ENCODE measurements around the gene TRIM64. TPM values are rescaled to one million over a fixed set of nuclear protein-coding genes. Genes with fewer than 3 reads are reported as not detected.
"Not testable (repeated sequence)": the region's sequence is repeated elsewhere in the genome, so short reads cannot be mapped to it uniquely, and the experiment has no call there.

Gene TRIM64, protein sequence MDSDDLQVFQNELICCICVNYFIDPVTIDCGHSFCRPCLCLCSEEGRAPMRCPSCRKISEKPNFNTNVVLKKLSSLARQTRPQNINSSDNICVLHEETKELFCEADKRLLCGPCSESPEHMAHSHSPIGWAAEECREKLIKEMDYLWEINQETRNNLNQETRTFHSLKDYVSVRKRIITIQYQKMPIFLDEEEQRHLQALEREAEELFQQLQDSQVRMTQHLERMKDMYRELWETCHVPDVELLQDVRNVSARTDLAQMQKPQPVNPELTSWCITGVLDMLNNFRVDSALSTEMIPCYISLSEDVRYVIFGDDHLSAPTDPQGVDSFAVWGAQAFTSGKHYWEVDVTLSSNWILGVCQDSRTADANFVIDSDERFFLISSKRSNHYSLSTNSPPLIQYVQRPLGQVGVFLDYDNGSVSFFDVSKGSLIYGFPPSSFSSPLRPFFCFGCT
- total RNA-seq = not detected in 2 replicates

DNA sequence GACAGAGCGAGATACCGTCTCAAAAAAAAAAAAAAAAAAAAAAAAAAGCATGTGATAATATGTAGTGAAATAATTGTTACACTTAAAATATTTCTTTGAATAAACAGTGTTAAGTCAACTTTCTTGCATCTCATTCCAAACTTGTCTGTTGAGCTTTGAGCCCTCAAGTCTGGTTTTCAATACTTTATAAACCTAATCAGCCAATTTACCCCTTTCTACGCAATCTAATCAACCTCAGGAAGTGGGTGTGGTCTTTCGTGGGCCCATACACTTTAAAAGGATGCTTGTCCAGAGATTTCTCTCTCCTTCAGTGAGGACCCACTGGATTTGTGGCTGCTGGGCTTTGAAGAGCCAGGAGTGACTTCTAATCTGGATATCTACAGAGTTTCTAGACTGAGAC, at the start of gene TRIM64:
TRIM64 (plus strand) TSS at position 301 of the 400 bp plus-strand sequence. CDS start 2,467 bp downstream, outside the sequence.
- H3K27ac Mint-ChIP-seq; H3K36me3 Mint-ChIP-seq (ENCODE audit: low read depth); H3K4me3 Mint-ChIP-seq; H3K9me3 Mint-ChIP-seq; DNase-seq; intact Hi-C loops (cut with micrococcal nuclease); H3K4me1 Mint-ChIP-seq; H3K27me3 Mint-ChIP-seq: not testable (repeated sequence)

DNA sequence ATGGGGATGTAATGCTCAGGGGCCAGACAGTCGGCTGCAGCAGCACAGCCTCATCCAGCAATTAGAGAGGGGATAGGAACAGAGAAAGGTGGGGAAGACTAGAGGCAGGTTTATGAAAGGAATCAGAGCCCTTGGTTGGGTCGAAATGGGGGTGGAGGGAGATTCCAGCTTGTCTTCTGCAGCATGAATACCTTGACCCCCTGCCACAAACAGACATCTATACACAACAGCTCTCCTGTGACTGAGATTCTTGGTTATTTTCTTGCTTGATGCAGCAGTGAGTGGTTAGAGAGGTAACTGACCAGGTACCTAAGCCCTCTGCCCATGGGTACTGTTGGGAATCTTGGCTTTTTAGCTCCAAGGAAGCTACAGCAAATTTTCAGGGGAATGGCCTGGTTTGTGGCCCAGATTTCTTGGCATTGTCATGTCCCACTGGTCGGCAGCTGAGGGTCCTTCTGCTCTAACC, 43.6 kb upstream of the TRIM64 start, which contains the start of gene TRIM49D1:
TRIM49D1 (minus strand) TSS at position 51 of the 466 bp plus-strand sequence. CDS start 4,535 bp downstream, outside the sequence.
- Mint-ChIP-seq H3K27ac (no peak within 1 kb of the TSS), H3K4me3 (no peak within 1 kb of the TSS), H3K27me3 (no peaks in the 10 kb centered on the region), H3K9me3 (no peaks in the 10 kb centered on the region), H3K4me1 (no peaks in the 10 kb centered on the region), H3K36me3 (ENCODE audit: low read depth) (no peaks in the 10 kb centered on the region)
- no peak for DNase-seq
- intact Hi-C loops (cut with micrococcal nuclease) = no loop called here

DNA sequence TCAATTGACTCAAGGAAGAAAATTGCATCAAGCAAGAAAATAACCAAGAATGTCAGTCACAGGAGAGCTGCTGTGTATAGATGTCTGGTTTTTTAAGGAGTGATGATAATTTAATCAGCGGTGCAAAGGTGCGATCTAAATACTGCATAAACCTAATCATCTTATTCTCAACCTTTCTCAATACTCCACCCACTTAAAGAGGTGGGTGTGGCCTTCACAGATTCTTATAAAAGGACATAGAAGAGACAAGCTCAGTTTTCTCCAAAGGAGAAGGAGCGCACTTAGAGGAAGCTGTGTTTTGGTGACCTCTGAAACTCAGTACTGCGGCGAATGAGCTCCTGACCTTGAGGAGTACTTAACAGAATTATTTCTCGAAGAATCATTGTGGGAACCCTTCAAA, 42.1 kb upstream of the TRIM64 start, which contains the start of gene TRIM49D2:
TRIM49D2 (plus strand) TSS at position 301 of the 400 bp plus-strand sequence. CDS start 2,698 bp downstream, outside the sequence.
- intact Hi-C loops (cut with micrococcal nuclease); H3K9me3 Mint-ChIP-seq; H3K27ac Mint-ChIP-seq; H3K4me3 Mint-ChIP-seq; H3K4me1 Mint-ChIP-seq; DNase-seq; H3K27me3 Mint-ChIP-seq; H3K36me3 Mint-ChIP-seq (ENCODE audit: low read depth): not testable (repeated sequence)

DNA sequence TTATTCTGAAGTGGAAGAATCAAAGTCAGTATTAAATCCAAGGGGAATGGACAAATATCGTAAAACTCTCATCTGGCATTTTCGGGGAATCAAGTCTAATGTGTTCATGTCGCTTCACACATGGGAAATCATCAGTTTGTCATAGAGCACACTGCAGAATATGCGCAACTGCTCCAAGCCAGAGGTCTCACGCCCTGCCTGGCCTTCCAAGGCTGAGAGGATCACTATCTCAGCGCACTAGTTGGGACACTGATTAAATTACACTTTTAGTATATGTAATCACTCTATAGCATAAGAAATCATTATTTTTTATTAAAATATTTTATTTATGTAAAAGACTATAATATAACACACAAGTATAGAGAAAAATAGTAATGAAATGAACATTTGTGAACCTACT, 5.0 kb upstream of the TRIM64 start:
- H3K27me3 Mint-ChIP-seq; DNase-seq; H3K36me3 Mint-ChIP-seq (ENCODE audit: low read depth); H3K27ac Mint-ChIP-seq; intact Hi-C loops (cut with micrococcal nuclease); H3K4me3 Mint-ChIP-seq; H3K9me3 Mint-ChIP-seq; H3K4me1 Mint-ChIP-seq: not testable (repeated sequence)

Other genes starting within 250 kb of the TRIM64 start
- gene TRIM49, start 157.5 kb upstream of the TRIM64 start, total RNA-seq = not detected in 2 replicates
- gene TRIM64B, start 87.5 kb upstream of the TRIM64 start, total RNA-seq = not detected in 2 replicates
- not detected in 2 replicates for gene TRIM49D1, start 43.8 kb upstream of the TRIM64 start, total RNA-seq
- gene TRIM49D2, start 42.0 kb upstream of the TRIM64 start, total RNA-seq = not detected in 2 replicates
- gene TRIM49C, start 65.1 kb downstream of the TRIM64 start, total RNA-seq = not detected in 2 replicates
- not detected in 2 replicates for gene UBTFL1, start 119.9 kb downstream of the TRIM64 start, total RNA-seq
- not detected in 2 replicates for gene NAALAD2, start 168.6 kb downstream of the TRIM64 start, total RNA-seq

Data from activated CD4-positive, alpha-beta T cell treated with anti-CD3 and anti-CD28 coated beads, Interleukin-2, amount 10 ng/mL, durations not matched to agents 24 days and 14 days (primary cell).